SU-DHL-6 (cell line): ENCODE results near the gene ZNF814.

Experiments used
- H2AFZ ChIP-seq: fragments of 200-600 bp; sonication (generic); 2 replicates; pipeline ENCODE4 v1.6.1; 2014; ENCODE audit warnings: low read depth, mild to moderate bottlenecking, moderate library complexity, mixed read lengths, antibody characterized with exemption, low read length; ENCODE audit not compliant: severe bottlenecking
- H3F3A ChIP-seq: fragments of 200-600 bp; shearing (Covaris generic); 2 replicates; pipeline ENCODE4 v1.6.0; 2016; ENCODE audit warnings: antibody characterized with exemption, mild to moderate bottlenecking; ENCODE audit not compliant: insufficient read depth
- H3K27ac ChIP-seq: fragments of 200-600 bp; sonication (generic); 2 replicates; pipeline ENCODE4 v1.5.1; 2016; ENCODE audit warnings: low read depth, mild to moderate bottlenecking, low read length, moderate library complexity, mixed read lengths
- H3K27me3 ChIP-seq: fragments of 200-600 bp; sonication (generic), shearing (Covaris generic); 2 replicates; pipeline ENCODE4 v1.6.0; 2014; ENCODE audit warnings: mild to moderate bottlenecking, low read length
- H3K36me3 ChIP-seq: fragments of 200-600 bp; sonication (generic); 2 replicates; pipeline ENCODE4 v1.6.1; 2014; ENCODE audit warnings: mild to moderate bottlenecking, low read length, mixed read lengths
- H3K4me2 ChIP-seq: fragments of 300-600, 200-600 bp; shearing (Covaris generic), sonication (generic); 2 replicates; pipeline ENCODE4 v1.6.0; 2014; ENCODE audit warnings: low read length, low read depth, mild to moderate bottlenecking; ENCODE audit not compliant: poor library complexity, severe bottlenecking
- H3K4me3 ChIP-seq: fragments of 200-600 bp; sonication (generic); 2 replicates; pipeline ENCODE4 v1.5.1; 2014; ENCODE audit warnings: antibody characterized with exemption, low read length, mild to moderate bottlenecking, mixed read lengths; ENCODE audit not compliant: insufficient read depth, poor library complexity, severe bottlenecking
- H3K79me2 ChIP-seq: fragments of 200-600 bp; sonication (generic); 2 replicates; pipeline ENCODE4 v1.6.1; 2014; ENCODE audit warnings: mild to moderate bottlenecking, low read length, moderate library complexity; ENCODE audit not compliant: insufficient read depth
- H3K9ac ChIP-seq: fragments of 200-600 bp; sonication (generic); 2 replicates; pipeline ENCODE4 v1.7.0; 2014; ENCODE audit warnings: mild to moderate bottlenecking, low read length
- H3K9me2 ChIP-seq: fragments of 200-600 bp; sonication (generic); replicated peaks from 2 replicates; pipeline ENCODE4 v1.6.1; 2014; ENCODE audit warnings: low read length; ENCODE audit not compliant: insufficient read depth
- H3K9me3 ChIP-seq: fragments of 200-600 bp; sonication (generic); 2 replicates; pipeline ENCODE4 v1.6.1; 2014; ENCODE audit warnings: low read length, mixed read lengths; ENCODE audit not compliant: insufficient read depth
- H4K20me1 ChIP-seq: fragments of 200-600 bp; sonication (generic); 2 replicates; pipeline ENCODE4 v1.6.1; 2014; ENCODE audit warnings: low read depth, mild to moderate bottlenecking, antibody characterized with exemption, low read length, moderate library complexity, mixed read lengths
- CTCF ChIP-seq: fragments of 200-600 bp; sonication (generic); IDR thresholded peaks from one replicate; pipeline ENCODE4 v1.5.1; 2017; ENCODE audit warnings: antibody characterized with exemption, mild to moderate bottlenecking, low read length, moderate library complexity; ENCODE audit not compliant: insufficient read depth, poor library complexity, severe bottlenecking
- EZH2phosphoT487 ChIP-seq: fragments of 200-600 bp; sonication (generic), shearing (Covaris generic); conservative IDR thresholded peaks from 2 replicates; pipeline ENCODE4 v1.6.1; 2018; ENCODE audit warnings: mild to moderate bottlenecking, antibody characterized with exemption, low read length, moderate library complexity, mixed read lengths

The ZNF814 gene

GRCh38 chr19:57888560-57889231 lies at the start of gene ZNF814:
ZNF814 (minus strand) TSS chr19:57889037; CDS start chr19:57888802, 235 bp downstream.
- peak within 1 kb of the TSS; percentile 92 for H3K4me3 ChIP-seq
- no peaks in the 10 kb centered on the region for H3K9me2 ChIP-seq
- H3K9ac ChIP-seq = peak within 1 kb of the TSS; percentile 89
- peaks cover 55% of the 10 kb centered on the region for H3K79me2 ChIP-seq
- no peaks in the 10 kb centered on the region for H3F3A ChIP-seq
- peak within 1 kb of the TSS; percentile 72 for H3K4me2 ChIP-seq
- no peak within 1 kb of the TSS; the same call in 1 of the 2 replicates for H3K27ac ChIP-seq
- no peak for TF ChIP-seq EZH2phosphoT487
- no peak for TF ChIP-seq CTCF
- H3K9me3 ChIP-seq = no peaks in the 10 kb centered on the region
- H3K27me3 ChIP-seq = no peaks in the 10 kb centered on the region
- peaks cover 3% of the 10 kb centered on the region; the same call in 1 of the 2 replicates for H3K36me3 ChIP-seq
- peaks cover 3% of the 10 kb centered on the region; the same call in 1 of the 2 replicates for H4K20me1 ChIP-seq
- peak within 1 kb of the TSS; percentile 99 for H2AFZ ChIP-seq

- Histone ChIP-seq H3K79me2 (no peaks in the 10 kb centered on the region), H3K9ac (no peak overlapping the region), H3K9me3 (peaks cover 10% of the 10 kb centered on the region; the same call in 1 of the 2 replicates)
These were observed 46.9 kb upstream of the ZNF814 start for GRCh38 chr19:57935731-57936130.

GRCh38 chr19:57934820-57935665 lies 46.2 kb upstream of the ZNF814 start, which contains the start of gene ZNF418:
ZNF418 (minus strand) TSS chr19:57935402; CDS start chr19:57933822, 1,580 bp downstream.
- no peak within 1 kb of the TSS for H3K4me2 ChIP-seq
- H2AFZ ChIP-seq = no peak within 1 kb of the TSS
- no peak within 1 kb of the TSS for H3K4me3 ChIP-seq
- H3K27ac ChIP-seq = no peak within 1 kb of the TSS
- H3K27me3 ChIP-seq = no peaks in the 10 kb centered on the region
- no peaks in the 10 kb centered on the region for H3K36me3 ChIP-seq
- no peak within 1 kb of the TSS for H3K9ac ChIP-seq
- H3F3A ChIP-seq = no peaks in the 10 kb centered on the region
- H4K20me1 ChIP-seq = no peaks in the 10 kb centered on the region
- peaks cover 10% of the 10 kb centered on the region; the same call in 1 of the 2 replicates for H3K9me3 ChIP-seq
- no peak for TF ChIP-seq EZH2phosphoT487
- TF ChIP-seq CTCF = no peak
- no peaks in the 10 kb centered on the region for H3K79me2 ChIP-seq
- H3K9me2 ChIP-seq = no peaks in the 10 kb centered on the region

More at GRCh38 chr19:57935731-57936130, 46.9 kb upstream of the ZNF814 start:
- no peaks in the 10 kb centered on the region for H3K36me3 ChIP-seq
- H3K4me3 ChIP-seq = no peak overlapping the region
- H3K27ac ChIP-seq = no peak overlapping the region
- H2AFZ ChIP-seq = no peak overlapping the region
- TF ChIP-seq CTCF (no peak), EZH2phosphoT487 (no peak)
- H3K27me3 ChIP-seq = no peaks in the 10 kb centered on the region
- no peaks in the 10 kb centered on the region for H3F3A ChIP-seq
- no peak overlapping the region for H3K4me2 ChIP-seq
- H4K20me1 ChIP-seq = no peaks in the 10 kb centered on the region
- H3K9me2 ChIP-seq = no peaks in the 10 kb centered on the region
